Astrocyte (in vitro differentiated cells and primary cell): Measurements from ENCODE around the gene OR2A2.

ENCODE experiments used
- EZH2 ChIP-seq: IDR thresholded peaks from 2 replicates; pipeline ENCODE4 v1.6.1; 2012; ENCODE audit warnings: mild to moderate bottlenecking, low read length, inconsistent platforms; ENCODE audit not compliant: insufficient read depth
- TF ChIP-seq, protein P1 (sequence below): IDR thresholded peaks from 2 replicates; pipeline ENCODE4 v1.5.1; 2011; ENCODE audit warnings: low read depth, mild to moderate bottlenecking, inconsistent platforms, low read length, moderate library complexity; ENCODE audit not compliant: insufficient read depth

DNA sequence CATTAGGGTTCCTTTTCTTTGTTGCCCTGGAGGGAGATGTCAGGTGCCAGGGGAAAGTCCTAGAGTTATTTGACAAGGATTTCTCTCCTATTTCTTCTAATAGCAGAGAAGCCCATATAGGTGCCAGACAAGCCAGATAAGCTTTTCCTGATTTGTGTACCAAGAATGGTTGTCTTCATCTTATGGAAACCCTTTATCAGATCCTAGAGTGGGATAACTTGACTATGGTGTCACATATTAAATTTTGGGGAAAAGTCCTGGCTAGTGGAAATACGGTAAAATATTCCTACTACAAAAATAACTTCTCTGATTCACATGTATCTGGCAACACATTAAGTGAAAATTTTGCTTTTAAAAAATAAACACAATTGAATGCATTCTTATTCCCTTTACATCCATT is 22.2 kb upstream of the OR2A2 start:
- TF ChIP-seq, protein P1, sequence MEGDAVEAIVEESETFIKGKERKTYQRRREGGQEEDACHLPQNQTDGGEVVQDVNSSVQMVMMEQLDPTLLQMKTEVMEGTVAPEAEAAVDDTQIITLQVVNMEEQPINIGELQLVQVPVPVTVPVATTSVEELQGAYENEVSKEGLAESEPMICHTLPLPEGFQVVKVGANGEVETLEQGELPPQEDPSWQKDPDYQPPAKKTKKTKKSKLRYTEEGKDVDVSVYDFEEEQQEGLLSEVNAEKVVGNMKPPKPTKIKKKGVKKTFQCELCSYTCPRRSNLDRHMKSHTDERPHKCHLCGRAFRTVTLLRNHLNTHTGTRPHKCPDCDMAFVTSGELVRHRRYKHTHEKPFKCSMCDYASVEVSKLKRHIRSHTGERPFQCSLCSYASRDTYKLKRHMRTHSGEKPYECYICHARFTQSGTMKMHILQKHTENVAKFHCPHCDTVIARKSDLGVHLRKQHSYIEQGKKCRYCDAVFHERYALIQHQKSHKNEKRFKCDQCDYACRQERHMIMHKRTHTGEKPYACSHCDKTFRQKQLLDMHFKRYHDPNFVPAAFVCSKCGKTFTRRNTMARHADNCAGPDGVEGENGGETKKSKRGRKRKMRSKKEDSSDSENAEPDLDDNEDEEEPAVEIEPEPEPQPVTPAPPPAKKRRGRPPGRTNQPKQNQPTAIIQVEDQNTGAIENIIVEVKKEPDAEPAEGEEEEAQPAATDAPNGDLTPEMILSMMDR, result no peak
- no peak for TF ChIP-seq EZH2
